Measurements from ENCODE around the gene LAYN. TPM values are rescaled to one million over a fixed set of nuclear protein-coding genes. Genes with fewer than 3 reads are reported as not detected.

Gene LAYN
- total and polyA plus RNA-seq, 2 of the 13 experiments (the other 11 are each of a cell fraction or from before 2014, with no cell fraction given) = 0.17 TPM; not detected in 1

DNA sequence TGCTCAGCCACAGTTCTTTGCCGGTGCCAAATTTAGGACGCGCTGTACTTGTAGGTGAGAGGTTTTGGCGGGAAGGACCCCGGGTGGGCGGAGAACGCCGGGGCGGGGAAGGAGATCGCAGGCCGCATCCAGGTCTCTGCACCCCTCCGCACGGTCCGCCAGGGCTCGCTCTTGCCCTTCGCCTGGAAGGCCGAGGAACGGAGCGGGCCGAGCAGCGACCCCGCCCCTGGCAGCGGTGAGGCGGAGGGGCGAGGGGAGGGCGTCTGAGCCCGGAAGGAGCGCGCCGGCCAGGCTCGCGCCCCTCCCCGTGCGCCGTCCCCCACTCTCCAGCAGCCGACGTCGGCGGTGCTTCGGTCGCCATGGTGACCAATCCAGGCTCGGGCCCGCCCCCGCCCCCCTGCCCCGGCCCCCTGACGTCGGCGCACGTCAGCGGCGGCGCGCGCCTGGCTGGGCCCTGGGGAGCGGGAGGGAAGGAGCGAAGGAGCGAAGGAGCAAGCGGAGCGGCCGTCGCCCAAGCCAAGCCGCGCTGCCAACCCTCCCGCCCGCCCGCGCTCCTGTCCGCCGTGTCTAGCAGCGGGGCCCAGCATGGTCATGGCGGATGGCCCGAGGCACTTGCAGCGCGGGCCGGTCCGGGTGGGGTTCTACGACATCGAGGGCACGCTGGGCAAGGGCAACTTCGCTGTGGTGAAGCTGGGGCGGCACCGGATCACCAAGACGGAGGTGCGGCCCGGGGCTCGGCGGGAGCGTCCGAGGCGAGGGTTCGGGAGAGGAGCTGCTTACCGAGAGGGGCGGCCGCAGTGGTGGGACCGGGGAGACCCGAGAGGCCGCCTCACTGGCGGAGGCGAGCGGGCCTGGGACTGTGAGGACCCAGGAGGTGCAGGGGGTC, 61.7 kb downstream of the LAYN start, which contains the start of gene SIK2 (continued):
- TF ChIP-seq ZNF121 (CRISPR knock-in tag; IDR thresholded peaks at IDR 0.05) = no peak; the same call in 1 of the 2 replicates
- TF ChIP-seq KAT7 (CRISPR knock-in tag; IDR thresholded peaks at IDR 0.05; ENCODE audit: borderline replicate concordance) = peak; percentile 94; the same call in 1 of the 2 replicates
- no peak for TF ChIP-seq WIZ (CRISPR knock-in tag; IDR thresholded peaks at IDR 0.05)
- no peak for TF ChIP-seq JUND (CRISPR knock-in tag; IDR thresholded peaks at IDR 0.05)
- TF ChIP-seq ZNF335 (CRISPR knock-in tag; IDR thresholded peaks at IDR 0.05) = no peak; the same call in 1 of the 2 replicates
- TF ChIP-seq YEATS2 (CRISPR knock-in tag; IDR thresholded peaks at IDR 0.05; ENCODE audit: borderline replicate concordance) = peak; percentile 72
- no peak for TF ChIP-seq HMGA1 (CRISPR knock-in tag; conservative IDR thresholded peaks at IDR 0.05)
- TF ChIP-seq, protein P1, sequence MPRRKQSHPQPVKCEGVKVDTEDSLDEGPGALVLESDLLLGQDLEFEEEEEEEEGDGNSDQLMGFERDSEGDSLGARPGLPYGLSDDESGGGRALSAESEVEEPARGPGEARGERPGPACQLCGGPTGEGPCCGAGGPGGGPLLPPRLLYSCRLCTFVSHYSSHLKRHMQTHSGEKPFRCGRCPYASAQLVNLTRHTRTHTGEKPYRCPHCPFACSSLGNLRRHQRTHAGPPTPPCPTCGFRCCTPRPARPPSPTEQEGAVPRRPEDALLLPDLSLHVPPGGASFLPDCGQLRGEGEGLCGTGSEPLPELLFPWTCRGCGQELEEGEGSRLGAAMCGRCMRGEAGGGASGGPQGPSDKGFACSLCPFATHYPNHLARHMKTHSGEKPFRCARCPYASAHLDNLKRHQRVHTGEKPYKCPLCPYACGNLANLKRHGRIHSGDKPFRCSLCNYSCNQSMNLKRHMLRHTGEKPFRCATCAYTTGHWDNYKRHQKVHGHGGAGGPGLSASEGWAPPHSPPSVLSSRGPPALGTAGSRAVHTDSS (CRISPR knock-in tag; conservative IDR thresholded peaks at IDR 0.05) = no peak
- TF ChIP-seq ZC3H13 (CRISPR knock-in tag; IDR thresholded peaks at IDR 0.05) = no peak
- TF ChIP-seq FOXM1 (CRISPR knock-in tag; IDR thresholded peaks at IDR 0.05) = no peak
- TF ChIP-seq MEIS2 (CRISPR knock-in tag; IDR thresholded peaks at IDR 0.05) = no peak; the same call in 1 of the 2 replicates
- peak; percentile 28; the same call in 1 of the 2 replicates for TF ChIP-seq ATF3 (CRISPR knock-in tag; IDR thresholded peaks at IDR 0.05)
- TF ChIP-seq TCF7 (IDR thresholded peaks at IDR 0.05; ENCODE audit: low read depth) = no peak
- TF ChIP-seq, protein P2, sequence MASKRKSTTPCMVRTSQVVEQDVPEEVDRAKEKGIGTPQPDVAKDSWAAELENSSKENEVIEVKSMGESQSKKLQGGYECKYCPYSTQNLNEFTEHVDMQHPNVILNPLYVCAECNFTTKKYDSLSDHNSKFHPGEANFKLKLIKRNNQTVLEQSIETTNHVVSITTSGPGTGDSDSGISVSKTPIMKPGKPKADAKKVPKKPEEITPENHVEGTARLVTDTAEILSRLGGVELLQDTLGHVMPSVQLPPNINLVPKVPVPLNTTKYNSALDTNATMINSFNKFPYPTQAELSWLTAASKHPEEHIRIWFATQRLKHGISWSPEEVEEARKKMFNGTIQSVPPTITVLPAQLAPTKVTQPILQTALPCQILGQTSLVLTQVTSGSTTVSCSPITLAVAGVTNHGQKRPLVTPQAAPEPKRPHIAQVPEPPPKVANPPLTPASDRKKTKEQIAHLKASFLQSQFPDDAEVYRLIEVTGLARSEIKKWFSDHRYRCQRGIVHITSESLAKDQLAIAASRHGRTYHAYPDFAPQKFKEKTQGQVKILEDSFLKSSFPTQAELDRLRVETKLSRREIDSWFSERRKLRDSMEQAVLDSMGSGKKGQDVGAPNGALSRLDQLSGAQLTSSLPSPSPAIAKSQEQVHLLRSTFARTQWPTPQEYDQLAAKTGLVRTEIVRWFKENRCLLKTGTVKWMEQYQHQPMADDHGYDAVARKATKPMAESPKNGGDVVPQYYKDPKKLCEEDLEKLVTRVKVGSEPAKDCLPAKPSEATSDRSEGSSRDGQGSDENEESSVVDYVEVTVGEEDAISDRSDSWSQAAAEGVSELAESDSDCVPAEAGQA (IDR thresholded peaks at IDR 0.05; ENCODE audit: low read depth) = peak; percentile 41; the same call in 1 of the 2 replicates
- TF ChIP-seq, protein P2 (CRISPR knock-in tag; IDR thresholded peaks at IDR 0.05; ENCODE audit: borderline replicate concordance) = no peak
- TF ChIP-seq SIN3B (IDR thresholded peaks at IDR 0.05; ENCODE audit: low read length) = no peak
- TF ChIP-seq ESRRA (CRISPR knock-in tag; IDR thresholded peaks at IDR 0.05; ENCODE audit: low read depth) = no peak
- TF ChIP-seq ZNF891 (CRISPR knock-in tag; IDR thresholded peaks at IDR 0.05) = 0 out of 2 replicates have a peak, but pooled peaks have one; percentile 54
- peak in 1 of 2 experiments; percentile 28; a peak in 1 of 4 replicates for TF ChIP-seq EP300 (IDR thresholded peaks at IDR 0.05; ENCODE audit: low read depth in 2 of 2, low read length in 2 of 2)
- TF ChIP-seq EP300 (CRISPR knock-in tag; IDR thresholded peaks at IDR 0.05; ENCODE audit: borderline replicate concordance) = peak; percentile 65
- TF ChIP-seq ZNF383 (CRISPR knock-in tag; IDR thresholded peaks at IDR 0.05; ENCODE audit: borderline replicate concordance) = no peak
- TF ChIP-seq RARG (CRISPR knock-in tag; IDR thresholded peaks at IDR 0.05; ENCODE audit: low read depth) = no peak
- TF ChIP-seq NFIC (IDR thresholded peaks at IDR 0.05; ENCODE audit: low read length) = no peak
- no peak for TF ChIP-seq ZNF101 (CRISPR knock-in tag; IDR thresholded peaks at IDR 0.05; ENCODE audit: borderline replicate concordance, low read depth)
